Dermis microvascular lymphatic vessel endothelial cell (primary cell): Measurements from ENCODE around the gene MYCBPAP. TPM values are rescaled to one million over a fixed set of nuclear protein-coding genes. Genes with fewer than 3 reads are reported as not detected.

Source experiments
- DNase-seq, 2 donors: peaks; one replicate each; pipeline versions ENCODE4 v3.0.0 to v3.0.0-alpha.2; 2010; ENCODE audit warnings: low read depth in 2 of 2
- total RNA-seq: library from RNA; depleted of rRNA; stranded (reverse); fragments of >200 nt; gene quantifications from 2 replicates; pipeline ENCODE4 v1.2.1, GENCODE V29; 2014

Gene MYCBPAP, protein sequence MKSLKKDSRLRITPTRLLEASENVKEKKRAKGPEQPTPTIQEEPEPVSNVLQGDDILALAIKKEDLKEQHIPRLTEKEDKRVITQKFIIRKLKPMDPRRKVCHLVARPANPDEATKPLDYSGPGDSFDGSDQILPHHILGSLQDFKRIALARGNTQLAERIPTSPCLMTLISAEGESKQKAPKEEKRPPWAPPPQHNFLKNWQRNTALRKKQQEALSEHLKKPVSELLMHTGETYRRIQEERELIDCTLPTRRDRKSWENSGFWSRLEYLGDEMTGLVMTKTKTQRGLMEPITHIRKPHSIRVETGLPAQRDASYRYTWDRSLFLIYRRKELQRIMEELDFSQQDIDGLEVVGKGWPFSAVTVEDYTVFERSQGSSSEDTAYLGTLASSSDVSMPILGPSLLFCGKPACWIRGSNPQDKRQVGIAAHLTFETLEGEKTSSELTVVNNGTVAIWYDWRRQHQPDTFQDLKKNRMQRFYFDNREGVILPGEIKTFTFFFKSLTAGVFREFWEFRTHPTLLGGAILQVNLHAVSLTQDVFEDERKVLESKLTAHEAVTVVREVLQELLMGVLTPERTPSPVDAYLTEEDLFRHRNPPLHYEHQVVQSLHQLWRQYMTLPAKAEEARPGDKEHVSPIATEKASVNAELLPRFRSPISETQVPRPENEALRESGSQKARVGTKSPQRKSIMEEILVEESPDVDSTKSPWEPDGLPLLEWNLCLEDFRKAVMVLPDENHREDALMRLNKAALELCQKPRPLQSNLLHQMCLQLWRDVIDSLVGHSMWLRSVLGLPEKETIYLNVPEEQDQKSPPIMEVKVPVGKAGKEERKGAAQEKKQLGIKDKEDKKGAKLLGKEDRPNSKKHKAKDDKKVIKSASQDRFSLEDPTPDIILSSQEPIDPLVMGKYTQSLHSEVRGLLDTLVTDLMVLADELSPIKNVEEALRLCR
- total RNA-seq: 0.13 and 0.26 TPM in 2 replicates

DNA sequence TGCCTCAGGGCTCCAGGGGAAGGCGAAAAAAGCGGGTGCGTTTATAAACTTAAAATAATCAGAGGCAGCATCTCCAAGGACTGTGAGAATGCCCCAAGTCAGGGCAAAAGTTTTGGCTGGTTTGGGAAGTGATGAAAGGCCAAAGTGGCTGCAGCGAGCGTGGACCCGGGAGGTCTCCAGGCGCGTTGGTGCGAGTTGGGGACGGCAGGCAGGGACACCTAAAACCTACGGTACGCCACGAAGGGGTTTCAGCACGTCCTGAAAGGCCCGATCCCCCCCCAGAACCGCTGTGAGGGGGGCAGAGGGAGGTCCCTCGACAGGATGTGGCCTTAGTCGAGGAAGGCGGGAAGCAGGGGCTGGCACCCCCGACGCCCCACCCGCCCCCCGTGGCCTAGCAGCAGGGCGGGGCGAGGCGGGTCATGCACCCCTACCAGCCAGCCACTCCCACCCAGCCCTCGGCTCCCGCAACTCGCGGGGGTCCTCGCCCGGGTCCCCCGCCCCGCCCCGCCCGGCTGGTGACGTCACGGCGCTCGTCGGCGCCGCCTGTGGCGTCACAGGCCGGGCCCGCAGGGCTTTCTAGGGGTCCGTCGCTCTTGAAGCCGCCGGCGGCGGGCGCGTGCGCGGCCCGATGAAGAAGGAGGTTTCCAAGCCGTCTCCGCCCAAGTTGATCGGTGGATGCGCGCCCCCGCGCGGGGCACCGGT, at the start of gene MYCBPAP:
Gene MYCBPAP, plus strand, starts transcription at position 569 of the 702 bp plus-strand sequence. CDS start 236 bp downstream, outside the sequence.
- DNase-seq: peak; percentile 30 to 88

DNA sequence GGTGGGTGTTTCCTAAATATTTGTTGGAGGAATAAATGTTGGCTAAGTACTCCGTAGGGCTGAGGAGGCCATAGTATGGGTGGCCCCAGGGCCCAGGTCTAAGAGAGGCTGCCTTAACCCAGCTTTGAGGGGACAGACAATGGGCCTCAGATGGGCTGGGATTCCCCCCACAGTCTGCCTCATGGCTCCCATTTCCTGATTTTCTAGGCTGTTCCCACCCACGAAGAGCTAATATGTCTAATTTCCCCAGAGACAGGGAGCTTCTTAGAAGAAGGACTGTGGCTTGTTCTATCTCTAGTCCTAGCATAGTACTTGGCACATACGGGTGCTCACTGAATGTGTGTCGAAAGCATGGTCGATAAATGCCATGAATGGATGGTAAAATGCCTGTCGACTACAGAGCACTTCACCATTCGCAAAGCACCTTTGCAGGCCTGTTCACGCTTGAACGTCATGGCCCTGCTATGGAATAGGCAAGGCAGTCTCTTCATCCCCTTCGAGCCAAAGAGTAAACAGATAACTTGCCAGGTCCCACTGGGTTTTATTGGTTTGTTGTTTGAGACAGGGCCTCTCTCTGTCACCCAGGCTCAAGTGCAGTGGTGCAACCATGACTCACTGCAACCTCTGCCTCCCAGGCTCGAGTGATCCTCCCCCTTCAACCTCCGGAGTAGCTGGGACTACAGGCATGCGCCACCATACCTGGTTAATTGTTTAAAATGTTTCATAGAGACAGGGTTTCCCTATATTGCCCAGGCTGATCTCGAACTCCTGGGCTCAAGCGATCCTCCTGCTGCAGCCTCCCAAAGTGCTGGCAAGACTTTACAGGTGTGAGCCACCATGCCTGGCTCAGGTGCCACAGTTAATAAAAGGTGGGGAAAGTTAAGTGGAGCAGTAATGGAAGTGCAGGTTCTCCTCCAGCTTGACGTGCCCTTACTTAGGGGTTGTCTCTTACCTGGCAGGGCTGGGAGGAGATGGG, 49.2 kb upstream of the MYCBPAP start:
- DNase-seq: no peak

DNA sequence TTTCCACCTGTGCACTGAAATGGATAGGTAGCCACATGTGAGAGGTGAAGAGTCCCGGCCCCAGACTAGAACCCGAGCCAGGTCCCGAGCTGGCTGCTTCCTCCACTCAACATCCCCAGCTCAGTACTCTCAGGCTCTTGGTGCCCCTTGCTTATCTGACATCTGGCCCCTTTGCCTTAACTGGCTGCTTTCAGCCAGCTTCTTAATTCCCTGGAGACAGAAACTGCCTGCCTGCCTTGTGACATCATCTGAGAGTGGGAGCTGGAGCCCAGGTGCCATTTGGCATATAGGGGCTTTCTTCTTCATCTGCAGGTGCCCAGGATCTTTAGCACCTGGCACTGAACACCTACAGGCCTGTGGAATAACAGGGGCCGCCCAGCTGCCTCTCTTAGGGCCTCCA, 48.5 kb upstream of the MYCBPAP start:
- DNase-seq: no peak

DNA sequence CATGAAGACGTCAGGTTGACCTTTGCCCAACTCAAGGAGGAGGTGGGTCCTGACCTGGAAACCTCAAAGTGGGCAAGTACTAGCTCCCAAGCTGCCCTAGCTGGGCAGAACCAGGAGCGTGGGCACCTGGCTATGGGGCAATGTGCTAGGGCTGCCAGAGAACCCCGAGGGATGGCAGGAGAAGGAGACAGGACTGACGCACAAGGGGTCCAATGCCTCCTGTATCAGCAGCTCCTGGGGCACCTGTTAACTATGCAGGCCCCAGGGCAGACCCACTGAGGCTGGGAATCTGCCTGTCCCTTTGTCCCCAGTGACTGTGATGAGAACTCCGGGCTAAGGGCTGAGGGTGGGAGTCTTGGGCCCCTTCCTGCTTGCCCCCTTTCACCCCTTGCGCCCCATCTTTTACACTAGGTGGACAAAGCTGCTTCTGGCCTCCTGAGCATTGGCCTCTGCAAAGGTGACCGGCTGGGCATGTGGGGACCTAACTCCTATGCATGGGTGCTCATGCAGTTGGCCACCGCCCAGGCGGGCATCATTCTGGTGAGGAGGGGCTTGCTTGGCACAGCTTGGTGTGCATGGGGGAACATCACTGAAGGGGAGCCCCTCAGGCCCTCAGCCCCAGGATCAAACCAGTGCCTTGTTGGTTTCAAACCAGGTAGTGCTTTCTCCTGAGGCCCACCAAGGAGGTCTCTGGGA, 47.3 kb upstream of the MYCBPAP start:
- no peak for DNase-seq

DNA sequence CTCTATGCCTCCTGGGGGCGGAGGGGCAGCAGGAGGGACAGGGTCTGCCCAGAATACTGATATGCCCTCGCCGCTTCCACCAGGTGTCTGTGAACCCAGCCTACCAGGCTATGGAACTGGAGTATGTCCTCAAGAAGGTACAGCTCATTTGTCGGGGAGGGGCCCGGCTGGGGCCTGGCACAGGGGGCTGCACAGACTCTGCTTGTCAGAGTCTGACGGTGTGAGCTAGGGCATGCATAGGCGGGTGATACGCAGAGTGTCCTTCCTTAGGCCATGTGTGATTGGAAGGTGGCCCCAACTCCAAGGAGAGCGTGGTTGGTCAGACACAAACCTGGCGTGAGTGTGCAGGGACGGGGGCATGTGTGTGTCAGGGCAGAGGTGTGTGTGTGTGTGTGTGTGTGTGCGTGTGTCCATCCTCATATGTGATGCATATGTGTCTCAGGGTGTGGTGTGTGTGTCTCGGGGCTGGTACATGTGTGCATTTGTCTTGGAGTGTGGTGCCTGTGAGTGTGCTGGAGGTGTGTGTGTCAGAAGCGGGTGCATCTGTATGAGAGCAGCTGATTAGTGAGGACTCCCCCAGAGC, 46.6 kb upstream of the MYCBPAP start:
- no peak for DNase-seq

DNA sequence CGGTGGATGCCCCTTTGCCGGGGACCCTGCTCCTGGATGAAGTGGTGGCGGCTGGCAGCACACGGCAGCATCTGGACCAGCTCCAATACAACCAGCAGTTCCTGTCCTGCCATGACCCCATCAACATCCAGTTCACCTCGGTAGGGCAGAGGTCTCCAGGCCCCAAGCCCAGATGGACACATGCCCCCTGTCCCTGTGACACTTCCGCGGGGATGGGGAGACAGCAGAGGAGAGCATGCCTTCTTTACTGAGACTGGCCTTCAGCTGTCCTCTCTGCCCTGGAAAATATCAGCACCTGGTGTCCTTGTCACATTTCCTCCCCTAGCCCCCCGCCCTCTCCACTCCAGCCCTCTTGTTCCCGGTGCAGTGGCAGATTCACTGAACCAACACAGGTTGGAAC, 45.8 kb upstream of the MYCBPAP start:
- DNase-seq: no peak

DNA sequence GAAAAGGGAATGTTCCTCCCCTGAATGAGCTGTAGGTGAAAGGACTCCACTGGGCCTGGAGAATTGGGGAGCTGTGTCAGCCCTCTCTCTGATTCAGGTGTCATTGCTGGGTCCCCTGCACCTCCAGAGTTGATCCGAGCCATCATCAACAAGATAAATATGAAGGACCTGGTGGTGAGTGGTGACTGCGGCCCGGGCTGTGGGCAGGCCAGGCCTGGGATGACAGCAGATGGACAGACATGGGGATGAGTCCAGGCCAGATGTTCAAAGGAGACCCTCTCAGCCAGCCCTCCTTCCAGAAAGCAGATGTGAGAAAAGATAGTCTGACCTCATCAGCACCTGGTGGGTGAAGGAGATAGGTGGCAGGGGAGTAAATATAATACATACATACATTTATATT, 44.1 kb upstream of the MYCBPAP start:
- DNase-seq: no peak

DNA sequence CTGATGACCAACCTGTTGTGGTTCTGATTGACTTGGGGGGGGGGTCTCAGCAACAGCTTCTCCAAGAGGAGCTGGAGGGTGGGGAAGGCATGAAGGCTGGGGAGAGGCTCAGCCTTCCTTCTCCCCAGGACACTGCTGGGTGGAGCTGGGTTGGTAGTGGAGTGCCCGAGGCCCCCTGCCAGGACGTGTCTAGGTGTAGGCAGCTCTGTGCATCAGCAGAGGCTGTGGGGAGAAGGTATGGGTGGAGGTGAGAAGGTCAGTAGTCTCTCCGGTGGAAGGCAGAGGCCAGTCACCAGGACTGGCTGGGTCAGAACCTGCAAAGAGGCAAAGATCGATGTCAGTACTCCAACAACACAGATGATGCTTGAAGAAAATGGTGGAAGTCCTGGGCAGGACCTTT, 43.5 kb upstream of the MYCBPAP start:
- DNase-seq: no peak

DNA sequence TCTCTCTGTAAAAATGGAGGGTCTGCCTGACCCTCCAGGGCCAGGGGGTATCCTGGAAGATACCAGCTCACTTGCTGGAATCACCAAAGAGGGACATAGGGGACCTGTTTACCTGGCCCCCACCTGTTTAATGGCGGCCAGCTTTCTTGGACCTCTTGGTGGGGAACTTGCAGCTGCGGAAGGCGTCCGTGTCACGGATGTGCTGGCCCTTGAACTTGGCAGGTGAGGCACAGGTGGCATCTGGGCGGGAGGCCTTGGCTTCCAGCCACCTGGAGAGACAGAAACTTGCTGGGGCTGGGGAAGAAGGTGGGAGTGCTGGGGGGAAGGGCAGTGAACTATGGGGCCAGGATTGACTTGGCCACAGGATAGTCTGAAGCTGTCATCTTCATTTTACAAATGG, 43.1 kb upstream of the MYCBPAP start:
- no peak for DNase-seq

DNA sequence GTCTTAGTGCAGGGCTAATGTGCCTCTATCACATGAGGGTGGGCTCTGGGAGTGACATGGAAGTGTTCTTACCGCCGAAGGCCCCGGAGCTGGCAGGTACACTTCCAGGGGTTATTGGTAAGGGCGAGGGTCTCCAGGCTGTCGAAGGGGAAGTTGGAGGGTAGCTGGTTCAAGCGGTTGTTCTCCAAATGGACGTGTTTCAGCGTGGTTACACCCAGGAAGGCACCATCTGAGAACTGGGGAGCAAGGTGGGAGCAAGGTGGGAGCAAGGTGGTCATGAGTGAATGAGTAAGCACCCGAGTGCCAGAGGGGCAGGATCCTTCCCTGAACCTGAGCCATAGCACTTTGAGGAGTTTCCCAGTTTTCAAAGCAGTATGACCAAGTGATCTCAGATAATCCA, 42.6 kb upstream of the MYCBPAP start:
- DNase-seq: no peak

DNA sequence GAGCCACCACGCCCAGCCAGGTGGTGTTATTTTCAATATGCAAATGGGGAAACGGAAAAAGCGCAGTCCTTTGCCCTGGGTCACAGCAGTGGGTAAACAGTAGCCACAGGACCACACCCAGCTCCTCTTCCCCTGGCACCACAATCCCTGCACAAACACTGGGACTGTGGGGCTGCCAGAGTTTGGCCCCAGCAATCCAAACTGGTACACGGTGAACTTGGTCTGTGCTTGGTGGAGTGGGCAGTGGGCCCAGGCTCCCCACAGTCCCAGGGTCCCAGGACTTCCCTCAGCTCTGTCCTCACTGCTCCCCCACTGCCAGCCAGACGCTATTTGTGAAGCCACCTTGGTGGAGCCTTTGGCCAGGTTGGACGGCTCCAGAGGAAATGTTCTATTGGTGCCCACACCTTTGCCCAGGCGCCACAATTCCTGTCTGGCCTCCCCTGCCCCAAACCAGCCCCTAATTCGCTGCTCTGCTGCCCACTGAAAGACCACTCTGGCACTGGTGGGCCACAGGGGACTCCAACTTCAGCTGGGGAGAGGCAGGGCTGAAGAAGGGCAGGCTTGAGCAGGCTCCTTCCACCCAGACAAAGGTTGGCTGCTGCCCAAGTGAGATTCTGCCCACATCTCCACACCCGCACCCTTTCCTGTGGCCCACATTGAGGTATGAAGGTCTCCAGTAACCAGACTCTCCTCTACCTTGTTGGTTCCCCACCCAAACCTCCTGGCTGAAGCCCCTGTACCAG, 41.7 kb upstream of the MYCBPAP start:
- DNase-seq: no peak

DNA sequence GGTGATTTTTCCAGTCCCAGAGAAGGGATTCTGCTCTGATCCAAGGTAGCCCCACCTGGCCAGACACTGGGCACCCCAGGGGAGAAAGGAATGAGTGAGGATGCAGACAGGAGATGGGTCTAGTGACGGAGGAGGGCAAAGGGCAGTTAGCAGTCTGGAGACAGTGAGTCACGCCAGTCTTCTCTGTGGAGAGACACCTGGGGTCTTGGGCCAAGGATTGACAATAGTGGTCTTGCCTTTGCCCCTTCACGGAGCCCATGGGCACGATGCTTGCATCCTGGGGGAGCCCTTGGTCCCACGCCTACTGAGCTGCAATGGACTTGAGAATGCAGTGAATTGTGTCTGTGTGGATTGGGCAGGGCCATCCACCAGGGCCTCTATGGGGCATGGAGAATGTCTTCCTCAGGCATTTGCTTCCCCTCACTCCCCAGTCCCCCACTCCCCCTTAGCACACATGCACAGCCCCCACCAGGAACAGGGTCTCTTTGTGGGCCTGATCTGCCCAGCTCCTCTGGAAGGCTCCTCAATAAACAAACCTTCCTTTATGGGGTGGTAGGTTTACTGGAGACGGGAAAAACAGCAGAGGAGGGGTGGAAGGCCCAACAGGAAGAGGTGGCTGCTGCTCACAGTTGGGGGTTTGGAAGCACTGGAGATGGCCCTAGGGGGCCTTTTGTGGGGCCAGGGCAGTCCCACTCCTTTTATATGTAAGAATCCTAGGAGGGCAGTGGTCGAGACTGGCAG, 41.0 kb upstream of the MYCBPAP start:
- DNase-seq: no peak

DNA sequence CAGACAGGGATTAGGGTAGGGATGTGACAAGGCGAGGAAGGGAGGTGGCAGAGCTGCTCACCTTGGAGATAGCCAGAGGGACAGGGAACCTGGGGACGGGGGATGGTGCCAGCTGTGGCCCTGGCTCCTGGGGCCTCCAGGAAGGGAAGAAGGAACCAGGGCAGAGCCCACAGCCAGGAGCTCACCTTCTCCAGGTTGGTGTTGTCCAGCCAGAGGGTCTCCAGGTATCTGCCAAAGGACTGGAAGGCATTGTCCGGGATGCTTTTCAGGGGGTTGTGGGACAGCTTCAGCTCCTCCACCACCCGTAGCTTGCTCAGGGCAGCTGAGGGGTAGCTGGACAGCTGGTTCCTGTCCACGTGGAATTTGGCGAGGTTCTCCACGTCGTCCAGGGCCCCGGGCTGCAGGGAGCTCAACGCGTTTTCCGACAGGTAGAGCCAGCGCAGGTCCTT, 40.4 kb upstream of the MYCBPAP start:
- no peak for DNase-seq

DNA sequence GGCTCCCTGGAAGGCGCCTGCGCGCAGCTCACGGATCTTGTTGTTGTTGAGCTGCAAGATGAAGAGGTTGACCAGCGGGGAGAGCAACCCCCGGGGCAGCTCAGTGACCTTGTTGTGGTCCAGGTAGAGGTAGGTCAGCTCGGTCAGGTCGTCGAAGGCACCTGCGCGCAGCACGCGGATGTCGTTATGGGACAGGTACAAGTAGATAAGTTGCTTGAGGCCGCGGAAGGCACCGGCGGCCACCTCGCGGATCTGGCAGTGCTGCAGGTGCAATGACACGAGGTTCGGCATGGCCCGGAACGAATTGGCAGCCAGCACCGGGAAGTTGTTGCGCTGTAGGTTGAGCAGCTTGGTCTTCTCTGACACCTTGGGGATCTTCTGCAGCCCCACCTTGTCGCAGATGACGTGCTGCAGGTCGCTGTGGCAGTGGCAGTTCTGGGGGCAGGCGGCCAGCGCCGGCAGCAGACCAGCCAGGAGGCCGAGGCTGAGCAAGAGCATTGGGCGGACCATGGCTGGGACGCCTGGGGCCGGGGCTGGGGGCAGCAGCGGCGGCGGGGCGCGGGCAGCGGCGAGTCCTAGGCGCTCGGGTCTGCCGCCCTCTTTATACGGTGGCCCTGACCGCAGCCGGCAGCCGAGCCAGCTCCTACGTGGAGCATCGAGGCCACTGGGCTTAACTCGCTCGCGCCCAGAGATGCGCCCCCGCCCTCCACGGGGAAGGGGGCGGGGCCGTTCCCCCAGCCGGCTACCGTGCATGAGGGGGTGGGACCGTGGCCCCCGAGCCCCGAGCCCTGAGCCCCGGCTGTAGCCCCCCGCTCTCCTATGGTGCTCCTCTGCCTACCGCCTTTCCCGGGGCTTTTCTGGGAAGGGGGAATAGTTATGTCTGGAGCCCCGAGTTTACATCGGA, 39.7 kb upstream of the MYCBPAP start, which contains the start of gene CHAD:
Gene CHAD, minus strand, starts transcription at position 577 of the 904 bp plus-strand sequence. Its CDS starts 67 bp downstream, at position 510.
- no peak for DNase-seq

DNA sequence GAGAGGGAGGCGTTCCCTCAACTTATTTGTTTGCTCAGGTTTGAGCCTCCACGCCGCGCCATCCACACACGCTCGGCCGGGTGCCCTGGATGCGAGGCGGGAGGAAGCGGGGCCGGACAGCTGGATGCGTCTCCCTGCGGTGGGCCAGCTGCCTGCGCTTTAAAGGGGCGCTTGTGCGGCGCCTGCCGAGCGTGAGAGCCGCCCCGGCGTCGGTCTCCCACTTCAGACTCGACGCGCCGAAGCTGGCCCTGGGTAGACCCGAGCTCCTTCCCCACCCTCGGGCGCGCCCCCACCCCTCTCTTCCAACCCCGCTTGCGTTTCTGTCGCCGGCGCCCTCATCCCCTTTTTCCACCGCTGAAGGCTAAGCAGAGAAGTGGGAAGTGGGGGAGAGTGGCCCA, 39.0 kb upstream of the MYCBPAP start:
- DNase-seq: no peak

DNA sequence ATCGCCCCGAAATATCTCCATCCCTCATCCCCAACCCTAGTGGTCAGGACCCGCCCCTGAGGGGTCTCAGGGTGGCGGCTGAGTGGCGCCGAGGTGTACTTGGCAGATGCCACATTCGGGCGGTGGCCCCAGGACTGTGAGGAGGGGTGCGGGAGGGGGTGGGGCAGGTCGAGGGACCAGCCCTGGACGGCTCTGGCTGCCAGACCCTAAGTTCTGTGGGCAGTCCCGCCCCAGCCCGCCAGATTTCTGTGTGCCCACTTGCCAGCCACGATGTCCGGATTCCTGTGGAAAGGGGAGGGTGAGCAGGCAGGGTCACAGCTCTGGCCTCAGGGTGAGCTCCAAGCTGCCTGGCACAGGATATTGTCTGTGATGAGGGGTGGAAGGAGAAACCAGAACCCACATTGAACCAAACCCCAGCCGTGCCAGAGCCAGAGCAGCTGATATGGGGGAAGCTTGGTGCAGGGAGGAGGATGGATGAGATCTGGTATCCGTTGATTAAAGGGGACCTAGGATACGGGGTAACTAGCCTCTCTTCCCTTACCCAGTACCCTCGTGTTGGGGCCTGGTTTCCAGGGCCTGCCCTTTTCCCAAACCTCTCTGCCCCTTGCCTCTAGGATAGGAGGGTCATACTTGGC, 38.5 kb upstream of the MYCBPAP start:
- DNase-seq: no peak
